Central memory CD8-positive, alpha-beta T cell (primary cell): ENCODE data around the gene CYSLTR2.

Experiments used
- ATAC-seq: fragments of 150-1000 bp; cut with Tn5 transposase; replicated peaks from 2 replicates; pipeline ENCODE4 v1.10.0; 2022; ENCODE audit warnings: mild to moderate bottlenecking, moderate FRiP score, moderate number of reproducible peaks; ENCODE audit not compliant: poor library complexity, severe bottlenecking; ENCODE audit errors: extremely low read depth
- DNase-seq, 2 donors: peaks; one replicate each; pipeline ENCODE4 v3.0.0; 2021; ENCODE audit warnings: low spot score in 2 of 2
- H3K27ac Mint-ChIP-seq: one replicate; pipeline ENCODE4 v1.8.0; 2022; ENCODE audit warnings: low read depth, mild to moderate bottlenecking, moderate library complexity, mixed read lengths
- H3K27me3 Mint-ChIP-seq: one replicate; pipeline ENCODE4 v1.8.0; 2022; ENCODE audit warnings: mixed read lengths
- H3K36me3 Mint-ChIP-seq: one replicate; pipeline ENCODE4 v1.8.0; 2022; ENCODE audit warnings: mild to moderate bottlenecking, moderate library complexity, mixed read lengths; ENCODE audit not compliant: insufficient read depth
- H3K4me1 Mint-ChIP-seq: one replicate; pipeline ENCODE4 v1.8.0; 2022; ENCODE audit warnings: mixed read lengths
- H3K4me3 Mint-ChIP-seq: one replicate; pipeline ENCODE4 v1.8.0; 2022; ENCODE audit warnings: mild to moderate bottlenecking, moderate library complexity, mixed read lengths
- H3K9me3 Mint-ChIP-seq: one replicate; pipeline ENCODE4 v1.8.0; 2022; ENCODE audit warnings: mixed read lengths

CYSLTR2 gene

GRCh38 chr13:48631441-48631840 is 22.3 kb upstream of the CYSLTR2 start:
- no peak for DNase-seq
- Mint-ChIP-seq H3K36me3 (peaks cover 2% of the 10 kb centered on the region), H3K27ac (no peak overlapping the region), H3K27me3 (no peaks in the 10 kb centered on the region), H3K4me3 (no peak overlapping the region), H3K9me3 (peaks cover 9% of the 10 kb centered on the region), H3K4me1 (no peaks in the 10 kb centered on the region)
- no peak for ATAC-seq

GRCh38 chr13:48633700-48634099 is 20.0 kb upstream of the CYSLTR2 start:
- H3K36me3 Mint-ChIP-seq, result peaks cover 2% of the 10 kb centered on the region
- no peak for DNase-seq
- H3K4me3 Mint-ChIP-seq, result no peak overlapping the region
- H3K9me3 Mint-ChIP-seq, result peaks cover 11% of the 10 kb centered on the region
- H3K27me3 Mint-ChIP-seq, result no peaks in the 10 kb centered on the region
- no peaks in the 10 kb centered on the region for H3K4me1 Mint-ChIP-seq
- no peak overlapping the region for H3K27ac Mint-ChIP-seq
- ATAC-seq, result no peak

GRCh38 chr13:48634636-48635035 is 19.1 kb upstream of the CYSLTR2 start:
- H3K9me3 Mint-ChIP-seq, result peaks cover 11% of the 10 kb centered on the region
- DNase-seq (no peak), ATAC-seq (no peak)
- no peaks in the 10 kb centered on the region for H3K36me3 Mint-ChIP-seq
- no peaks in the 10 kb centered on the region for H3K27me3 Mint-ChIP-seq
- no peaks in the 10 kb centered on the region for H3K4me1 Mint-ChIP-seq
- H3K27ac Mint-ChIP-seq, result no peak overlapping the region
- no peak overlapping the region for H3K4me3 Mint-ChIP-seq

- Mint-ChIP-seq H3K27me3 (no peaks in the 10 kb centered on the region), H3K27ac (no peak overlapping the region), H3K9me3 (peaks cover 11% of the 10 kb centered on the region), H3K36me3 (no peaks in the 10 kb centered on the region), H3K4me1 (no peaks in the 10 kb centered on the region), H3K4me3 (no peak overlapping the region)
- no peak for DNase-seq
- ATAC-seq, result no peak
Measured at GRCh38 chr13:48635478-48635877, 18.3 kb upstream of the CYSLTR2 start.

GRCh38 chr13:48636550-48636949 is 17.2 kb upstream of the CYSLTR2 start:
- Mint-ChIP-seq H3K36me3 (no peaks in the 10 kb centered on the region), H3K4me1 (no peaks in the 10 kb centered on the region), H3K27me3 (no peaks in the 10 kb centered on the region), H3K27ac (no peak overlapping the region), H3K9me3 (peaks cover 11% of the 10 kb centered on the region), H3K4me3 (no peak overlapping the region)
- no peak for DNase-seq
- no peak for ATAC-seq

- Mint-ChIP-seq H3K36me3 (no peaks in the 10 kb centered on the region), H3K4me1 (no peaks in the 10 kb centered on the region), H3K27me3 (no peaks in the 10 kb centered on the region), H3K9me3 (peaks cover 9% of the 10 kb centered on the region), H3K4me3 (no peak overlapping the region), H3K27ac (no peak overlapping the region)
- no peak for ATAC-seq
- DNase-seq, result no peak
Measured at GRCh38 chr13:48637601-48638000, 16.1 kb upstream of the CYSLTR2 start.

- no peak for DNase-seq
- Mint-ChIP-seq H3K27me3 (no peaks in the 10 kb centered on the region), H3K36me3 (no peaks in the 10 kb centered on the region), H3K4me1 (no peaks in the 10 kb centered on the region), H3K4me3 (no peak overlapping the region), H3K27ac (no peak overlapping the region), H3K9me3 (peaks cover 6% of the 10 kb centered on the region)
- no peak for ATAC-seq
Measured at GRCh38 chr13:48640767-48641166, 13.0 kb upstream of the CYSLTR2 start.

GRCh38 chr13:48641404-48641803 is 12.3 kb upstream of the CYSLTR2 start:
- Mint-ChIP-seq H3K27ac (no peak overlapping the region), H3K36me3 (no peaks in the 10 kb centered on the region), H3K27me3 (no peaks in the 10 kb centered on the region), H3K9me3 (peaks cover 2% of the 10 kb centered on the region), H3K4me3 (no peak overlapping the region), H3K4me1 (no peaks in the 10 kb centered on the region)
- DNase-seq (no peak), ATAC-seq (no peak)

GRCh38 chr13:48642061-48642460 is 11.7 kb upstream of the CYSLTR2 start:
- ATAC-seq (no peak), DNase-seq (no peak)
- H3K9me3 Mint-ChIP-seq, result no peaks in the 10 kb centered on the region
- H3K4me1 Mint-ChIP-seq, result no peaks in the 10 kb centered on the region
- no peaks in the 10 kb centered on the region for H3K27me3 Mint-ChIP-seq
- no peaks in the 10 kb centered on the region for H3K36me3 Mint-ChIP-seq
- H3K27ac Mint-ChIP-seq, result no peak overlapping the region
- H3K4me3 Mint-ChIP-seq, result no peak overlapping the region

GRCh38 chr13:48643159-48643558 is 10.6 kb upstream of the CYSLTR2 start:
- Mint-ChIP-seq H3K36me3 (no peaks in the 10 kb centered on the region), H3K4me1 (no peaks in the 10 kb centered on the region), H3K4me3 (no peak overlapping the region), H3K9me3 (no peaks in the 10 kb centered on the region), H3K27me3 (peaks cover 7% of the 10 kb centered on the region), H3K27ac (no peak overlapping the region)
- DNase-seq (no peak), ATAC-seq (no peak)

GRCh38 chr13:48644141-48644540 is 9.6 kb upstream of the CYSLTR2 start:
- Mint-ChIP-seq H3K9me3 (no peaks in the 10 kb centered on the region), H3K27me3 (peaks cover 11% of the 10 kb centered on the region), H3K36me3 (no peaks in the 10 kb centered on the region), H3K4me3 (no peak overlapping the region), H3K27ac (no peak overlapping the region), H3K4me1 (no peaks in the 10 kb centered on the region)
- ATAC-seq (no peak), DNase-seq (no peak)

GRCh38 chr13:48644951-48645350 is 8.8 kb upstream of the CYSLTR2 start:
- no peak overlapping the region for H3K4me3 Mint-ChIP-seq
- H3K27me3 Mint-ChIP-seq, result peaks cover 11% of the 10 kb centered on the region
- H3K4me1 Mint-ChIP-seq, result no peaks in the 10 kb centered on the region
- no peaks in the 10 kb centered on the region for H3K9me3 Mint-ChIP-seq
- ATAC-seq (no peak), DNase-seq (no peak)
- H3K27ac Mint-ChIP-seq, result no peak overlapping the region
- H3K36me3 Mint-ChIP-seq, result no peaks in the 10 kb centered on the region

- Mint-ChIP-seq H3K4me1 (no peaks in the 10 kb centered on the region), H3K27me3 (peaks cover 11% of the 10 kb centered on the region), H3K36me3 (no peaks in the 10 kb centered on the region), H3K4me3 (no peak overlapping the region), H3K27ac (no peak overlapping the region), H3K9me3 (no peaks in the 10 kb centered on the region)
- DNase-seq, result no peak
- no peak for ATAC-seq
Measured at GRCh38 chr13:48645845-48646244, 7.9 kb upstream of the CYSLTR2 start.

GRCh38 chr13:48646791-48647190 is 6.9 kb upstream of the CYSLTR2 start:
- peaks cover 11% of the 10 kb centered on the region for H3K27me3 Mint-ChIP-seq

More at GRCh38 chr13:48646791-48647190, 6.9 kb upstream of the CYSLTR2 start:
- no peaks in the 10 kb centered on the region for H3K9me3 Mint-ChIP-seq
- H3K4me3 Mint-ChIP-seq, result no peak overlapping the region
- DNase-seq (no peak), ATAC-seq (no peak)
- H3K27ac Mint-ChIP-seq, result no peak overlapping the region
- no peaks in the 10 kb centered on the region for H3K36me3 Mint-ChIP-seq
- no peaks in the 10 kb centered on the region for H3K4me1 Mint-ChIP-seq
